ENCODE results near the gene BOLA2.
"Not testable (repeated sequence)": the region's sequence is repeated elsewhere in the genome, so short reads cannot be mapped to it uniquely, and the experiment has no call there.

DNA sequence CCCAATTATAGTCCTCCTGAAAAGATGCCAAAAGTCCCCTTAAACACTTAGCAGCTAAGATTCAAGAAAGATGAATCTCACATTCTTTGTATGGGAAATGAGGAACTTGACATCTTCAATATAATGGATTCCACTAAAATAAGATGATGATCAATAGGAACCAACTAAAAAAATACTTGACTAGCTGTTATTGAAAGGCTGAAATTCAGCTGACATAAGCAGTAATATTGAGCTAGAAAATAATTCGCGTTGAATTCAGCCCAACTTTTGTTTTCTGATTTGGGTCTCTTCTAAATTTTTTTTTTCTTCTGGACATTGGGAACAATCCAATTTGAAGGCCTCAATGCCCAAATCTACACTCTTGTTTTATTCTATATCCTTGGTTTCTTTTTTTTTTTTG, 30.6 kb downstream of the BOLA2 start:
- TF ChIP-seq POLR2A (IDR thresholded peaks at IDR 0.05); POLR2AphosphoS5 (IDR thresholded peaks at IDR 0.05; ENCODE audit: insufficient read depth in 1 of 2, low read depth in 1 of 2): not testable (repeated sequence)
- TF ChIP-seq, protein P1, sequence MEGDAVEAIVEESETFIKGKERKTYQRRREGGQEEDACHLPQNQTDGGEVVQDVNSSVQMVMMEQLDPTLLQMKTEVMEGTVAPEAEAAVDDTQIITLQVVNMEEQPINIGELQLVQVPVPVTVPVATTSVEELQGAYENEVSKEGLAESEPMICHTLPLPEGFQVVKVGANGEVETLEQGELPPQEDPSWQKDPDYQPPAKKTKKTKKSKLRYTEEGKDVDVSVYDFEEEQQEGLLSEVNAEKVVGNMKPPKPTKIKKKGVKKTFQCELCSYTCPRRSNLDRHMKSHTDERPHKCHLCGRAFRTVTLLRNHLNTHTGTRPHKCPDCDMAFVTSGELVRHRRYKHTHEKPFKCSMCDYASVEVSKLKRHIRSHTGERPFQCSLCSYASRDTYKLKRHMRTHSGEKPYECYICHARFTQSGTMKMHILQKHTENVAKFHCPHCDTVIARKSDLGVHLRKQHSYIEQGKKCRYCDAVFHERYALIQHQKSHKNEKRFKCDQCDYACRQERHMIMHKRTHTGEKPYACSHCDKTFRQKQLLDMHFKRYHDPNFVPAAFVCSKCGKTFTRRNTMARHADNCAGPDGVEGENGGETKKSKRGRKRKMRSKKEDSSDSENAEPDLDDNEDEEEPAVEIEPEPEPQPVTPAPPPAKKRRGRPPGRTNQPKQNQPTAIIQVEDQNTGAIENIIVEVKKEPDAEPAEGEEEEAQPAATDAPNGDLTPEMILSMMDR (IDR thresholded peaks at IDR 0.05), result not testable (repeated sequence)

Data from vagina (tissue), 2 donors.